GM13977 (cell line): ENCODE data around the gene THAP8.
"Not testable (repeated sequence)": the region's sequence is repeated elsewhere in the genome, so short reads cannot be mapped to it uniquely, and the experiment has no call there.

ENCODE experiments used
- DNase-seq: peaks from one replicate; pipeline ENCODE4 v3.0.0; 2012; ENCODE audit warnings: low spot score
- CTCF ChIP-seq: IDR thresholded peaks from 2 replicates; pipeline ENCODE4 v1.5.1; 2012; ENCODE audit warnings: mild to moderate bottlenecking, control low read depth; ENCODE audit not compliant: insufficient read depth; ENCODE audit errors: extremely low read depth, missing control alignments
- in situ Hi-C: fragments of 300-500 bp; cut with MboI; formaldehyde crosslinking; loops from one replicate; pipeline ENCODE4 v1.12.0; 2022; ENCODE audit warnings: low sequenced_read_pairs, low pct_unique_long_range_greater_than_20kb, mixed read lengths, inconsistent platforms; ENCODE audit not compliant: unreplicated experiment

The THAP8 gene

GRCh38 chr19:36046443-36047050 lies 7.5 kb downstream of the THAP8 start:
- no peak for DNase-seq
- TF ChIP-seq CTCF: no peak
- in situ Hi-C loops: no loop called here

GRCh38 chr19:36043952-36044351 lies 10.1 kb downstream of the THAP8 start:
- DNase-seq: no peak
- in situ Hi-C loops: no loop called here
- TF ChIP-seq CTCF: no peak

- in situ Hi-C loops: no loop called here
- DNase-seq: no peak
- TF ChIP-seq CTCF: no peak
Observed at GRCh38 chr19:36041831-36042230, 12.3 kb downstream of the THAP8 start.

- in situ Hi-C loops: not testable (repeated sequence)
Observed at GRCh38 chr19:36041092-36041491, 13.0 kb downstream of the THAP8 start.

GRCh38 chr19:36040495-36040894 lies 13.6 kb downstream of the THAP8 start:
- no peak for TF ChIP-seq CTCF
- DNase-seq: no peak
- in situ Hi-C loops: no loop called here

More at GRCh38 chr19:36041092-36041491, 13.0 kb downstream of the THAP8 start:
- DNase-seq: not testable (repeated sequence)

GRCh38 chr19:36032251-36033104 lies 21.6 kb downstream of the THAP8 start, which contains the start of gene CLIP3:
TSS of gene CLIP3 (minus strand) at chr19:36032873. CDS start at chr19:36032357, 516 bp downstream.
- in situ Hi-C loops: no loop called here
- no peak for TF ChIP-seq CTCF
- DNase-seq: peak; percentile 86

GRCh38 chr19:36031308-36031707 lies 22.8 kb downstream of the THAP8 start:
- TF ChIP-seq CTCF: no peak
- in situ Hi-C loops: no loop called here
- DNase-seq: no peak
